IgD-negative memory B cell (primary cell): Measurements from ENCODE around the gene TMEM97. TPM values are rescaled to one million over a fixed set of nuclear protein-coding genes. Genes with fewer than 3 reads are reported as not detected.
A peak's percentile ranks its signal among the peaks of the same experiment; 100 is the strongest.
"Not testable (repeated sequence)": the region's sequence is repeated elsewhere in the genome, so short reads cannot be mapped to it uniquely, and the experiment has no call there.

ENCODE experiments used
- H3K27ac Mint-ChIP-seq, 3 donors: one replicate each; pipeline ENCODE4 v1.8.0; 2020 to 2022; ENCODE audit warnings: mild to moderate bottlenecking in 3 of 3, mixed read lengths in 3 of 3, moderate library complexity in 1 of 3
- H3K27me3 Mint-ChIP-seq: one replicate; pipeline ENCODE4 v1.8.0; 2021; ENCODE audit warnings: mixed read lengths
- H3K36me3 Mint-ChIP-seq: one replicate; pipeline ENCODE4 v1.8.0; 2020; ENCODE audit warnings: mild to moderate bottlenecking, mixed read lengths
- H3K4me1 Mint-ChIP-seq, 3 donors: one replicate each; pipeline ENCODE4 v1.8.0; 2020 to 2022; ENCODE audit warnings: mixed read lengths in 3 of 3, mild to moderate bottlenecking in 1 of 3
- H3K4me3 Mint-ChIP-seq, 4 donors: one replicate each; pipeline ENCODE4 v1.8.0; 2020 to 2022; ENCODE audit warnings: mild to moderate bottlenecking in 4 of 4, mixed read lengths in 4 of 4, moderate library complexity in 3 of 4
- H3K9me3 Mint-ChIP-seq, 3 donors: one replicate each; pipeline ENCODE4 v1.8.0; 2020 to 2021; ENCODE audit warnings: mixed read lengths in 3 of 3, mild to moderate bottlenecking in 1 of 3
- polyA plus RNA-seq: library from polyadenylated mRNA; unstranded; fragments of 300-500 nt; fragmentation: Illumina TruSeq; gene quantifications from one replicate; pipeline ENCODE4 v1.2.3, GENCODE V29; 2021

The TMEM97 gene
- 7.2 TPM for polyA plus RNA-seq

GRCh38 chr17:28318759-28319597 lies at the start of gene TMEM97:
Gene TMEM97, plus strand, starts transcription at chr17:28319200. Its CDS starts 40 bp downstream, at chr17:28319240.
- Mint-ChIP-seq H3K27ac (peak within 1 kb of the TSS; percentile 66 to 89 (median 82)), H3K9me3 (no peaks in the 10 kb centered on the region), H3K27me3 (no peaks in the 10 kb centered on the region), H3K36me3 (no peaks in the 10 kb centered on the region), H3K4me1 (peaks cover 10 to 16% (median 11%) of the 10 kb centered on the region in 3 donors), H3K4me3 (peak within 1 kb of the TSS; percentile 85 to 95 (median 92))

GRCh38 chr17:28270055-28270454 lies 48.9 kb upstream of the TMEM97 start:
- H3K27ac Mint-ChIP-seq: no peak overlapping the region

GRCh38 chr17:28270926-28271325 lies 48.1 kb upstream of the TMEM97 start:
- Mint-ChIP-seq H3K4me1 (peaks cover 0 to 2% (median 1%) of the 10 kb centered on the region in 3 donors), H3K9me3 (peaks cover 0 to 2% (median 0%) of the 10 kb centered on the region in 3 donors), H3K27ac (no peak overlapping the region), H3K36me3 (no peaks in the 10 kb centered on the region), H3K27me3 (peaks cover 55% of the 10 kb centered on the region), H3K4me3 (no peak overlapping the region)

More at GRCh38 chr17:28270055-28270454, 48.9 kb upstream of the TMEM97 start:
- H3K27me3 Mint-ChIP-seq: peaks cover 48% of the 10 kb centered on the region
- peaks cover 0 to 2% (median 0%) of the 10 kb centered on the region in 3 donors for H3K9me3 Mint-ChIP-seq
- no peak overlapping the region for H3K4me3 Mint-ChIP-seq
- peaks cover 0 to 1% (median under 1%) of the 10 kb centered on the region in 3 donors for H3K4me1 Mint-ChIP-seq
- no peaks in the 10 kb centered on the region for H3K36me3 Mint-ChIP-seq

GRCh38 chr17:28271431-28271830 lies 47.6 kb upstream of the TMEM97 start:
- Mint-ChIP-seq H3K36me3 (no peaks in the 10 kb centered on the region), H3K27ac (no peak overlapping the region), H3K4me1 (peaks cover 0 to 2% (median 1%) of the 10 kb centered on the region in 3 donors), H3K4me3 (no peak overlapping the region), H3K27me3 (peaks cover 57% of the 10 kb centered on the region), H3K9me3 (peaks cover 0 to 2% (median 0%) of the 10 kb centered on the region in 3 donors)

- no peaks in the 10 kb centered on the region for H3K36me3 Mint-ChIP-seq
- H3K27ac Mint-ChIP-seq: peak overlapping the region in 1 of 3 donors; percentile 41
- H3K4me1 Mint-ChIP-seq: peaks cover 0 to 2% (median 1%) of the 10 kb centered on the region in 3 donors
- H3K27me3 Mint-ChIP-seq: peaks cover 59% of the 10 kb centered on the region
- H3K9me3 Mint-ChIP-seq: peaks cover 0 to 2% (median 0%) of the 10 kb centered on the region in 3 donors
- H3K4me3 Mint-ChIP-seq: no peak overlapping the region
Measured at GRCh38 chr17:28272166-28272565, 46.8 kb upstream of the TMEM97 start.

- not testable (repeated sequence) for H3K9me3 Mint-ChIP-seq, H3K36me3 Mint-ChIP-seq, H3K4me3 Mint-ChIP-seq
- H3K27ac Mint-ChIP-seq: peak overlapping the region in 1 of 3 donors; percentile 24
- peaks cover 4 to 10% (median 5%) of the 10 kb centered on the region in 3 donors for H3K4me1 Mint-ChIP-seq
- peaks cover 66% of the 10 kb centered on the region for H3K27me3 Mint-ChIP-seq
Measured at GRCh38 chr17:28273341-28273740, 45.7 kb upstream of the TMEM97 start.

GRCh38 chr17:28274591-28275265 lies 44.3 kb upstream of the TMEM97 start:
- peaks cover 70% of the 10 kb centered on the region for H3K27me3 Mint-ChIP-seq
- H3K4me1 Mint-ChIP-seq: peaks cover 8 to 15% (median 8%) of the 10 kb centered on the region in 3 donors
- H3K36me3 Mint-ChIP-seq: no peaks in the 10 kb centered on the region
- no peak overlapping the region for H3K4me3 Mint-ChIP-seq
- H3K27ac Mint-ChIP-seq: peak overlapping the region in 1 of 3 donors; percentile 24
- H3K9me3 Mint-ChIP-seq: no peaks in the 10 kb centered on the region

GRCh38 chr17:28276011-28276410 lies 43.0 kb upstream of the TMEM97 start:
- Mint-ChIP-seq H3K9me3 (no peaks in the 10 kb centered on the region), H3K4me1 (peaks cover 8 to 15% (median 8%) of the 10 kb centered on the region in 3 donors), H3K27me3 (peaks cover 64% of the 10 kb centered on the region), H3K4me3 (no peak overlapping the region), H3K36me3 (no peaks in the 10 kb centered on the region), H3K27ac (peak overlapping the region in 1 of 3 donors; percentile 79)

GRCh38 chr17:28279411-28279810 lies 39.6 kb upstream of the TMEM97 start:
- no peaks in the 10 kb centered on the region for H3K36me3 Mint-ChIP-seq
- H3K9me3 Mint-ChIP-seq: no peaks in the 10 kb centered on the region
- peaks cover 37% of the 10 kb centered on the region for H3K27me3 Mint-ChIP-seq
- H3K4me3 Mint-ChIP-seq: no peak overlapping the region
- H3K27ac Mint-ChIP-seq: peak overlapping the region in 2 of 3 donors; percentile 22 to 73
- peaks cover 7 to 15% (median 8%) of the 10 kb centered on the region in 3 donors for H3K4me1 Mint-ChIP-seq

GRCh38 chr17:28280826-28281225 lies 38.2 kb upstream of the TMEM97 start:
- Mint-ChIP-seq H3K27ac (no peak overlapping the region), H3K4me3 (no peak overlapping the region), H3K36me3 (no peaks in the 10 kb centered on the region), H3K9me3 (no peaks in the 10 kb centered on the region), H3K4me1 (peaks cover 7 to 14% (median 8%) of the 10 kb centered on the region in 3 donors), H3K27me3 (peaks cover 26% of the 10 kb centered on the region)

- no peak overlapping the region for H3K27ac Mint-ChIP-seq
- peaks cover 17% of the 10 kb centered on the region for H3K27me3 Mint-ChIP-seq
- H3K9me3 Mint-ChIP-seq: no peaks in the 10 kb centered on the region
- no peaks in the 10 kb centered on the region for H3K36me3 Mint-ChIP-seq
- H3K4me3 Mint-ChIP-seq: no peak overlapping the region
- H3K4me1 Mint-ChIP-seq: peaks cover 7 to 11% (median 8%) of the 10 kb centered on the region in 3 donors
Measured at GRCh38 chr17:28282596-28282995, 36.4 kb upstream of the TMEM97 start.

- H3K4me3 Mint-ChIP-seq: no peak overlapping the region
- H3K27ac Mint-ChIP-seq: peak overlapping the region in 1 of 3 donors; percentile 27
- H3K4me1 Mint-ChIP-seq: no peaks in the 10 kb centered on the region
Measured at GRCh38 chr17:28285965-28286364, 33.0 kb upstream of the TMEM97 start.

GRCh38 chr17:28290703-28291102 lies 28.3 kb upstream of the TMEM97 start:
- Mint-ChIP-seq H3K9me3 (no peaks in the 10 kb centered on the region), H3K4me3 (no peak overlapping the region), H3K4me1 (peaks cover 3 to 9% (median 8%) of the 10 kb centered on the region in 3 donors), H3K36me3 (peaks cover 2% of the 10 kb centered on the region), H3K27ac (no peak overlapping the region), H3K27me3 (peaks cover 4% of the 10 kb centered on the region)

More at GRCh38 chr17:28285965-28286364, 33.0 kb upstream of the TMEM97 start:
- no peaks in the 10 kb centered on the region for H3K36me3 Mint-ChIP-seq
- H3K27me3 Mint-ChIP-seq: peaks cover 3% of the 10 kb centered on the region
- H3K9me3 Mint-ChIP-seq: no peaks in the 10 kb centered on the region

- H3K4me3 Mint-ChIP-seq: no peak overlapping the region
Measured at GRCh38 chr17:28291780-28292330, 27.1 kb upstream of the TMEM97 start.

GRCh38 chr17:28292878-28293277 lies 26.1 kb upstream of the TMEM97 start:
- H3K9me3 Mint-ChIP-seq, H3K27me3 Mint-ChIP-seq, H3K27ac Mint-ChIP-seq: not testable (repeated sequence)

More at GRCh38 chr17:28291780-28292330, 27.1 kb upstream of the TMEM97 start:
- Mint-ChIP-seq H3K4me1 (peaks cover 3 to 9% (median 8%) of the 10 kb centered on the region in 3 donors), H3K27me3 (peaks cover 3% of the 10 kb centered on the region), H3K27ac (no peak overlapping the region), H3K36me3 (peaks cover 2% of the 10 kb centered on the region), H3K9me3 (no peaks in the 10 kb centered on the region)

More at GRCh38 chr17:28292878-28293277, 26.1 kb upstream of the TMEM97 start:
- H3K4me3 Mint-ChIP-seq, H3K36me3 Mint-ChIP-seq, H3K4me1 Mint-ChIP-seq: not testable (repeated sequence)
